WTC11 (cell line): Measurements from ENCODE around the gene CIB2. TPM values are rescaled to one million over a fixed set of nuclear protein-coding genes. Genes with fewer than 3 reads are reported as not detected.

Source experiments
- ATAC-seq: fragments of 200-7000 bp; cut with Tn5 transposase; 2 replicates; pipeline ENCODE4 v1.10.0; 2021; ENCODE audit warnings: mild to moderate bottlenecking, moderate library complexity
- CTCF ChIA-PET: fragments of 300-600 bp; sonication (Branson Sonifier 250); formaldehyde crosslinking; loops from one replicate; lab custom pipeline; 2021; ENCODE audit warnings: antibody characterized with exemption; lab: Charles Lee
- POLR2A ChIA-PET: fragments of 350-600 bp; sonication (Branson Sonifier 250); formaldehyde crosslinking; loops from one replicate; lab custom pipeline; 2021; ENCODE audit warnings: antibody characterized with exemption; lab: Charles Lee
- DNase-seq: peaks from one replicate; pipeline ENCODE4 v3.0.0; 2021; ENCODE audit warnings: low spot score
- H3K27ac Mint-ChIP-seq: 2 replicates; pipeline ENCODE4 v1.8.0; 2021; ENCODE audit warnings: mixed read lengths
- H3K27me3 Mint-ChIP-seq: 2 replicates; pipeline ENCODE4 v1.8.0; 2021; ENCODE audit warnings: low read depth, mild to moderate bottlenecking, moderate library complexity, mixed read lengths
- H3K36me3 Mint-ChIP-seq: 2 replicates; pipeline ENCODE4 v1.8.0; 2021; ENCODE audit warnings: mixed read lengths
- H3K4me1 Mint-ChIP-seq: 2 replicates; pipeline ENCODE4 v1.8.0; 2022; ENCODE audit warnings: mixed read lengths
- H3K4me3 Mint-ChIP-seq: 2 replicates; pipeline ENCODE4 v1.8.0; 2021; ENCODE audit warnings: mild to moderate bottlenecking, moderate library complexity, mixed read lengths
- H3K9me3 Mint-ChIP-seq: 2 replicates; pipeline ENCODE4 v1.8.0; 2021; ENCODE audit warnings: mixed read lengths
- EMX1 ChIP-seq: fragments of 250-450 bp; sonication (Bioruptor Pico); IDR thresholded peaks from 2 replicates; pipeline ENCODE4 v1.8.0; 2021; ENCODE audit warnings: mild to moderate bottlenecking
- ETV6 ChIP-seq: sonication (generic); formaldehyde crosslinking; IDR thresholded peaks from 2 replicates; pipeline ENCODE4 v1.8.1; 2022; ENCODE audit warnings: mild to moderate bottlenecking, missing genetic modification reagents
- NFATC4 ChIP-seq: fragments of 250-450 bp; sonication (Bioruptor Pico); IDR thresholded peaks from 2 replicates; pipeline ENCODE4 v1.9.0; 2021; ENCODE audit warnings: mild to moderate bottlenecking
- NFYB ChIP-seq: sonication (generic); formaldehyde crosslinking; conservative IDR thresholded peaks from 2 replicates; pipeline ENCODE4 v1.8.0; 2022; ENCODE audit warnings: low read depth, missing genetic modification reagents
- NR1H2 ChIP-seq: sonication (generic); formaldehyde crosslinking; IDR thresholded peaks from 2 replicates; pipeline ENCODE4 v1.9.0; 2021; ENCODE audit warnings: mild to moderate bottlenecking, moderate library complexity, missing genetic modification reagents
- SMAD3 ChIP-seq: sonication (generic); formaldehyde crosslinking; IDR thresholded peaks from 2 replicates; pipeline ENCODE4 v1.8.0; 2022; ENCODE audit warnings: missing genetic modification reagents, mild to moderate bottlenecking, borderline replicate concordance
- ZNF219 ChIP-seq: sonication (generic); formaldehyde crosslinking; IDR thresholded peaks from 2 replicates; pipeline ENCODE4 v1.8.0; 2023; ENCODE audit warnings: missing genetic modification reagents, mild to moderate bottlenecking, borderline replicate concordance
- ZNF396 ChIP-seq: fragments of 250-450 bp; sonication (Bioruptor Pico); IDR thresholded peaks from 2 replicates; pipeline ENCODE4 v1.8.0; 2021; ENCODE audit warnings: mild to moderate bottlenecking, moderate library complexity, borderline replicate concordance
- ZNF423 ChIP-seq: fragments of 250-450 bp; sonication (Bioruptor Pico); IDR thresholded peaks from 2 replicates; pipeline ENCODE4 v2.1.2; 2022; ENCODE audit warnings: mild to moderate bottlenecking, moderate library complexity
- total RNA-seq: library from RNA; stranded (reverse); gene quantifications from 3 replicates; pipeline ENCODE4 v1.2.3, GENCODE V29; 2021
- TF ChIP-seq, protein P1 (sequence below): fragments of 250-450 bp; sonication (Bioruptor Pico); IDR thresholded peaks from 2 replicates; pipeline ENCODE4 v1.8.0; 2021; ENCODE audit warnings: mild to moderate bottlenecking
- TF ChIP-seq, protein P2 (sequence below): sonication (generic); formaldehyde crosslinking; IDR thresholded peaks from 2 replicates; pipeline ENCODE4 v1.8.0; 2022; ENCODE audit warnings: mild to moderate bottlenecking, missing genetic modification reagents
- TF ChIP-seq, protein P3 (sequence below): sonication (generic); formaldehyde crosslinking; IDR thresholded peaks from 2 replicates; pipeline ENCODE4 v1.8.1; 2023; ENCODE audit warnings: mild to moderate bottlenecking, missing genetic modification reagents
- TF ChIP-seq, protein P4 (sequence below): sonication (generic); formaldehyde crosslinking; IDR thresholded peaks from 2 replicates; pipeline ENCODE4 v1.8.1; 2023; ENCODE audit warnings: mild to moderate bottlenecking, moderate library complexity, missing genetic modification reagents
- TF ChIP-seq, protein P5 (sequence below): sonication (generic); formaldehyde crosslinking; IDR thresholded peaks from 2 replicates; pipeline ENCODE4 v1.8.1; 2022; ENCODE audit warnings: missing genetic modification reagents, borderline replicate concordance
- TF ChIP-seq, protein P6 (sequence below): fragments of 250-450 bp; sonication (Bioruptor Pico); IDR thresholded peaks from 2 replicates; pipeline ENCODE4 v1.9.0; 2021; ENCODE audit warnings: mild to moderate bottlenecking, borderline replicate concordance

CIB2 gene
- total RNA-seq, 1 experiment from 2014 or later, result 45.2 TPM

DNA sequence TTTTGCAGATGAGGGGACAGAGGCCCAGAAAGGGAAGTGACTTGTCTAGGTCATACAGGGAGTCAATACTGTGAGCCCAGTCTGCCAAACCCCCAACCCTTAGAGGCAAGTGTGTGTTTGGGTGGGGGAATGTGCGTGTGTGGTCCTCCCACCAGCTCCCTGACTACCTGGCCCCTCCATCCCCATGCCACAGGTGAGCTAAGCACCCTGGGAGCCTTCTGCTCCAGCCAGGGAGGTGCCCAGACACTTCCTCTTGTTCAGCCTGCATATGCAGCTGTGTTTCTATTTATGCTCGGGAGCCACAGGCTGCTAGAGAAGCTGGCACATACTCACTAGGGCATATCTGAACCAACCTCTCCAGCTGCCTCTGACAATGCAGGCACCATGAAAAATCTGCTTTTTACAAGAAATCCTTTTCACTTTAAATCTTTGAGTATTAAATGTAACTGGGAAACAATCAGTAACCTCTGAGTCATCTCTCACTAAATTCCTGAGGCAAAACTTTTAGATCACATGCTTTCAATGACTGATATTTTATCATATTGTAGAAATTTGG lies 74.5 kb downstream of the CIB2 start:
- no peaks in the 10 kb centered on the region for H3K36me3 Mint-ChIP-seq
- POLR2A ChIA-PET, result no interaction called here
- peak; percentile 34 for ATAC-seq
- peaks cover 23% of the 10 kb centered on the region for H3K4me1 Mint-ChIP-seq
- CTCF ChIA-PET, result interaction anchor here (0.6 to 1.4 kb wide), 8 partner anchors 13 to 317 kb away, joined by 3 to 9 read pairs (median 4); no protein-coding TSS in a partner anchor
- TF ChIP-seq NR1H2 (CRISPR knock-in tag), result no peak
- TF ChIP-seq, protein P1, sequence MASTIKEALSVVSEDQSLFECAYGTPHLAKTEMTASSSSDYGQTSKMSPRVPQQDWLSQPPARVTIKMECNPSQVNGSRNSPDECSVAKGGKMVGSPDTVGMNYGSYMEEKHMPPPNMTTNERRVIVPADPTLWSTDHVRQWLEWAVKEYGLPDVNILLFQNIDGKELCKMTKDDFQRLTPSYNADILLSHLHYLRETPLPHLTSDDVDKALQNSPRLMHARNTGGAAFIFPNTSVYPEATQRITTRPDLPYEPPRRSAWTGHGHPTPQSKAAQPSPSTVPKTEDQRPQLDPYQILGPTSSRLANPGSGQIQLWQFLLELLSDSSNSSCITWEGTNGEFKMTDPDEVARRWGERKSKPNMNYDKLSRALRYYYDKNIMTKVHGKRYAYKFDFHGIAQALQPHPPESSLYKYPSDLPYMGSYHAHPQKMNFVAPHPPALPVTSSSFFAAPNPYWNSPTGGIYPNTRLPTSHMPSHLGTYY (CRISPR knock-in tag), result no peak
- no peak for TF ChIP-seq SMAD3
- no peak for TF ChIP-seq EMX1 (CRISPR knock-in tag)
- TF ChIP-seq, protein P2, sequence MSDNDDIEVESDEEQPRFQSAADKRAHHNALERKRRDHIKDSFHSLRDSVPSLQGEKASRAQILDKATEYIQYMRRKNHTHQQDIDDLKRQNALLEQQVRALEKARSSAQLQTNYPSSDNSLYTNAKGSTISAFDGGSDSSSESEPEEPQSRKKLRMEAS (CRISPR knock-in tag), result no peak
- TF ChIP-seq, protein P3, sequence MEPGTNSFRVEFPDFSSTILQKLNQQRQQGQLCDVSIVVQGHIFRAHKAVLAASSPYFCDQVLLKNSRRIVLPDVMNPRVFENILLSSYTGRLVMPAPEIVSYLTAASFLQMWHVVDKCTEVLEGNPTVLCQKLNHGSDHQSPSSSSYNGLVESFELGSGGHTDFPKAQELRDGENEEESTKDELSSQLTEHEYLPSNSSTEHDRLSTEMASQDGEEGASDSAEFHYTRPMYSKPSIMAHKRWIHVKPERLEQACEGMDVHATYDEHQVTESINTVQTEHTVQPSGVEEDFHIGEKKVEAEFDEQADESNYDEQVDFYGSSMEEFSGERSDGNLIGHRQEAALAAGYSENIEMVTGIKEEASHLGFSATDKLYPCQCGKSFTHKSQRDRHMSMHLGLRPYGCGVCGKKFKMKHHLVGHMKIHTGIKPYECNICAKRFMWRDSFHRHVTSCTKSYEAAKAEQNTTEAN, result no peak
- TF ChIP-seq NFYB (CRISPR knock-in tag), result no peak
- no peak for TF ChIP-seq ZNF423
- TF ChIP-seq, protein P4, sequence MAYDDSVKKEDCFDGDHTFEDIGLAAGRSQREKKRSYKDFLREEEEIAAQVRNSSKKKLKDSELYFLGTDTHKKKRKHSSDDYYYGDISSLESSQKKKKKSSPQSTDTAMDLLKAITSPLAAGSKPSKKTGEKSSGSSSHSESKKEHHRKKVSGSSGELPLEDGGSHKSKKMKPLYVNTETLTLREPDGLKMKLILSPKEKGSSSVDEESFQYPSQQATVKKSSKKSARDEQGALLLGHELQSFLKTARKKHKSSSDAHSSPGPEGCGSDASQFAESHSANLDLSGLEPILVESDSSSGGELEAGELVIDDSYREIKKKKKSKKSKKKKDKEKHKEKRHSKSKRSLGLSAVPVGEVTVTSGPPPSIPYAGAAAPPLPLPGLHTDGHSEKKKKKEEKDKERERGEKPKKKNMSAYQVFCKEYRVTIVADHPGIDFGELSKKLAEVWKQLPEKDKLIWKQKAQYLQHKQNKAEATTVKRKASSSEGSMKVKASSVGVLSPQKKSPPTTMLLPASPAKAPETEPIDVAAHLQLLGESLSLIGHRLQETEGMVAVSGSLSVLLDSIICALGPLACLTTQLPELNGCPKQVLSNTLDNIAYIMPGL (CRISPR knock-in tag), result no peak
- TF ChIP-seq, protein P5, sequence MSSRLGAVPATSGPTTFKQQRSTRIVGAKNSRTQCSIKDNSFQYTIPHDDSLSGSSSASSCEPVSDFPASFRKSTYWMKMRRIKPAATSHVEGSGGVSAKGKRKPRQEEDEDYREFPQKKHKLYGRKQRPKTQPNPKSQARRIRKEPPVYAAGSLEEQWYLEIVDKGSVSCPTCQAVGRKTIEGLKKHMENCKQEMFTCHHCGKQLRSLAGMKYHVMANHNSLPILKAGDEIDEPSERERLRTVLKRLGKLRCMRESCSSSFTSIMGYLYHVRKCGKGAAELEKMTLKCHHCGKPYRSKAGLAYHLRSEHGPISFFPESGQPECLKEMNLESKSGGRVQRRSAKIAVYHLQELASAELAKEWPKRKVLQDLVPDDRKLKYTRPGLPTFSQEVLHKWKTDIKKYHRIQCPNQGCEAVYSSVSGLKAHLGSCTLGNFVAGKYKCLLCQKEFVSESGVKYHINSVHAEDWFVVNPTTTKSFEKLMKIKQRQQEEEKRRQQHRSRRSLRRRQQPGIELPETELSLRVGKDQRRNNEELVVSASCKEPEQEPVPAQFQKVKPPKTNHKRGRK (CRISPR knock-in tag), result no peak
- TF ChIP-seq NFATC4 (CRISPR knock-in tag), result no peak
- TF ChIP-seq, protein P6, sequence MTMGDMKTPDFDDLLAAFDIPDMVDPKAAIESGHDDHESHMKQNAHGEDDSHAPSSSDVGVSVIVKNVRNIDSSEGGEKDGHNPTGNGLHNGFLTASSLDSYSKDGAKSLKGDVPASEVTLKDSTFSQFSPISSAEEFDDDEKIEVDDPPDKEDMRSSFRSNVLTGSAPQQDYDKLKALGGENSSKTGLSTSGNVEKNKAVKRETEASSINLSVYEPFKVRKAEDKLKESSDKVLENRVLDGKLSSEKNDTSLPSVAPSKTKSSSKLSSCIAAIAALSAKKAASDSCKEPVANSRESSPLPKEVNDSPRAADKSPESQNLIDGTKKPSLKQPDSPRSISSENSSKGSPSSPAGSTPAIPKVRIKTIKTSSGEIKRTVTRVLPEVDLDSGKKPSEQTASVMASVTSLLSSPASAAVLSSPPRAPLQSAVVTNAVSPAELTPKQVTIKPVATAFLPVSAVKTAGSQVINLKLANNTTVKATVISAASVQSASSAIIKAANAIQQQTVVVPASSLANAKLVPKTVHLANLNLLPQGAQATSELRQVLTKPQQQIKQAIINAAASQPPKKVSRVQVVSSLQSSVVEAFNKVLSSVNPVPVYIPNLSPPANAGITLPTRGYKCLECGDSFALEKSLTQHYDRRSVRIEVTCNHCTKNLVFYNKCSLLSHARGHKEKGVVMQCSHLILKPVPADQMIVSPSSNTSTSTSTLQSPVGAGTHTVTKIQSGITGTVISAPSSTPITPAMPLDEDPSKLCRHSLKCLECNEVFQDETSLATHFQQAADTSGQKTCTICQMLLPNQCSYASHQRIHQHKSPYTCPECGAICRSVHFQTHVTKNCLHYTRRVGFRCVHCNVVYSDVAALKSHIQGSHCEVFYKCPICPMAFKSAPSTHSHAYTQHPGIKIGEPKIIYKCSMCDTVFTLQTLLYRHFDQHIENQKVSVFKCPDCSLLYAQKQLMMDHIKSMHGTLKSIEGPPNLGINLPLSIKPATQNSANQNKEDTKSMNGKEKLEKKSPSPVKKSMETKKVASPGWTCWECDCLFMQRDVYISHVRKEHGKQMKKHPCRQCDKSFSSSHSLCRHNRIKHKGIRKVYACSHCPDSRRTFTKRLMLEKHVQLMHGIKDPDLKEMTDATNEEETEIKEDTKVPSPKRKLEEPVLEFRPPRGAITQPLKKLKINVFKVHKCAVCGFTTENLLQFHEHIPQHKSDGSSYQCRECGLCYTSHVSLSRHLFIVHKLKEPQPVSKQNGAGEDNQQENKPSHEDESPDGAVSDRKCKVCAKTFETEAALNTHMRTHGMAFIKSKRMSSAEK (CRISPR knock-in tag), result no peak
- no peak for TF ChIP-seq ETV6
- no peak for TF ChIP-seq ZNF396
- TF ChIP-seq ZNF219 (CRISPR knock-in tag), result no peak
- H3K9me3 Mint-ChIP-seq, result no peaks in the 10 kb centered on the region
- H3K27me3 Mint-ChIP-seq, result no peaks in the 10 kb centered on the region
- DNase-seq, result peak; percentile 10
- H3K4me3 Mint-ChIP-seq, result no peak overlapping the region
- H3K27ac Mint-ChIP-seq, result peak overlapping the region; percentile 46; the same call in 1 of the 2 replicates
